ENCODE data around the gene HBA2.
A peak's percentile ranks its signal among the peaks of the same experiment; 100 is the strongest.
"Not testable (repeated sequence)": the region's sequence is repeated elsewhere in the genome, so short reads cannot be mapped to it uniquely, and the experiment has no call there.

The HBA2 gene

DNA sequence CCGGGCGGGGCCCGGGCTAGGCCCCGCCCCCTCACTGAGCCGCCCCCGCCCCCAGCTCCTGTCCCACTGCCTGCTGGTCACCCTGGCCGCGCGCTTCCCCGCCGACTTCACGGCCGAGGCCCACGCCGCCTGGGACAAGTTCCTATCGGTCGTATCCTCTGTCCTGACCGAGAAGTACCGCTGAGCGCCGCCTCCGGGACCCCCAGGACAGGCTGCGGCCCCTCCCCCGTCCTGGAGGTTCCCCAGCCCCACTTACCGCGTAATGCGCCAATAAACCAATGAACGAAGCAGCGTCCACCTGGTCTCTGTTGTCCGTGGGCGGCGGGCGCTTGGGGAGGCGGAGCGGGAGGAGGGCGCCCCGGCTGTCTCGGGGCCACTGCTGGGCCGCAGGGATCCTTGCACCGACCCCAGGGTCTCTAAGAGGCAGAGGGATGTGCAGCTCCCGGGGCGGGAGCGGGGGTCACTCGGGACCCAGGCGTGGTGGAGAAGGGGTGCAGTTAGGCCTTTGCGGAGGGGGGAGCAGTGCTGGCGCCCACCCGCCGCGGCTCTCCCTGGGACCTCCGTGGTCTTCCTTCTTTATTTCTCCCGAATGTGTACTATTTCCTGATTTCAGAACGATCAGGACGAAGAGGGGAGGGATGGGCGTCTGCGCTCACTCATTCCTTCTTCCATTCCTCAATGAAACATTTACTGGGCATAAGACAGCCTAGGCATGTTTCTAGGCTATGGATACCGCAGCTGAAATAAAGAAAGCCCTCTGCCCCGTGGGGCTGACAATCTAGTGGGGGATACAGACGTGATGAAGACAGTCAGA, 18.3 kb upstream of the HBA2 start:
- FAIRE-seq, result no peak
- DNase-seq (ENCODE audit: low spot score), result no peak

DNA sequence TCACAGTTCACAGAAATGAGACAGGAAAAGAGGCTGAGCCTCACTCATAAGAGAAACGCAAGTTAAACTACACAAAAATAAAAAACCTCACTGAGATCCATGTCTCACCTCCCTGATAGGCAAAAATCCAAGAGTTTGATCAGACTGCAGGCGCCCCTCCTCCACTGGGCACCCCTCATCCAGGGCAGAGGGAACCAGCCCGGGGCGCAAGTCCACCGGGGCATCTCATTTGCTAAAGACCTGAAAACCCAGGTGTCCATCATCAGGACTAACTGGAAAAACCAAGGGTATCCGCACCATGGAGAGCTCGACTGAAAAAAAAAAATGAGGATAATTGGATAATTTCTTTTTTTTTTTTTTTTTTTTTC, 17.7 kb upstream of the HBA2 start:
- FAIRE-seq (no peak), DNase-seq (ENCODE audit: low spot score) (no peak)

DNA sequence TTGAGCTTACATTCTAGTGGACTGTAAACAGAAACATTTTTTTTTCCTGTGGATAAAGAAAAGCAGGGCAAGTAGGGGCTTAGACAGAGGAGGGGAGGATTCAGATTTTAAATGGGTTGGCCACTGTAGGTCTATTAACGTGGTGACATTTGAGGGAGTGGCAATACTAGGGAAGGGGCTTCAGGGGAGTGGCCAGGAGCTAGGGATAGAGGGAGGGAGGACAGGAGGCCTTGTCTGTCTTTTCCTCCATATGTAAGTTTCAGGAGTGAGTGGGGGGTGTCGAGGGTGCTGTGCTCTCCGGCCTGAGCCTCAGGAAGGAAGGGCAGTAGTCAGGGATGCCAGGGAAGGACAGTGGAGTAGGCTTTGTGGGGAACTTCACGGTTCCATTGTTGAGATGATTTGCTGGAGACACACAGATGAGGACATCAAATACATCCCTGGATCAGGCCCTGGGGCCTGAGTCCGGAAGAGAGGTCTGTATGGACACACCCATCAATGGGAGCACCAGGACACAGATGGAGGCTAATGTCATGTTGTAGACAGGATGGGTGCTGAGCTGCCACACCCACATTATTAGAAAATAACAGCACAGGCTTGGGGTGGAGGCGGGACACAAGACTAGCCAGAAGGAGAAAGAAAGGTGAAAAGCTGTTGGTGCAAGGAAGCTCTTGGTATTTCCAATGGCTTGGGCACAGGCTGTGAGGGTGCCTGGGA, 13.4 kb upstream of the HBA2 start:
- FAIRE-seq, result no peak
- no peak for DNase-seq (ENCODE audit: low spot score)

DNA sequence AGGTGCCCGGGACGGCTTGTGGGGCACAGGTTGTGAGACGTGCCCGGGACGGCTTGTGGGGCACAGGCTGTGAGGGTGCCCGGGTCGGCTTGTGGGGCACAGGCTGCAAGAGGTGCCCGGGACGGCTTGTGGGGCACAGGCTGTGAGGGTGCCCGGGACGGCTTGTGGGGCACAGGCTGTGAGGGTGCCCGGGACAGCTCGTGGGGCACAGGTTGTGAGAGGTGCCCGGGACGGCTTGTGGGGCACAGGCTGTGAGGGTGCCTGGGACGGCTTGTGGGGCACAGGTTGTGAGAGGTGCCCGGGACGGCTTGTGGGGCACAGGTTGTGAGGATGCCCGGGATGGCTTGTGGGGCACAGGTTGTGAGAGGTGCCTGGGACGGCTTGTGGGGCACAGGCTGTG, 12.4 kb upstream of the HBA2 start:
- FAIRE-seq, result not testable (repeated sequence)

DNA sequence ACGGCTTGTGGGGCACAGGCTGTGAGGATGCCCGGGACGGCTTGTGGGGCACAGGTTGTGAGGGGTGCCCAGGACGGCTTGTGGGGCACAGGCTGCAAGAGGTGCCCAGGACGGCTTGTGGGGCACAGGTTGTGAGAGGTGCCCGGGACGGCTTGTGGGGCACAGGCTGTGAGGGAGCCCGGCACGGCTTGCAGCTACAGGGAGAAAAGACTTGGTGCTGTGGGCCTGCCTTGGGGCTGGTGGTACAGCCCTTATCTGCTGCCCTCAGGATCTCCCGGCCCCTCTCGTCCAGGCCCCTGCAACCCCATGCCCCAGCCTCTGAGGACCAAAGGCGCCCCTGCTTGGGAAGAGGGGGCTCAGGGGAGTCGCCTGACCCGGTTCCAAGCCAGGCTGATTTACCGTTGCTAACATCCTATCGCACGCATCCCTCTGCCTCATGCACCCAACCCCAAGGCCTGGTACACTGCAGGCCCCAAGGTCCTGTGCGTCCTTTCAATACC, 11.9 kb upstream of the HBA2 start:
- no peak for FAIRE-seq
- no peak for DNase-seq (ENCODE audit: low spot score)

More for the DNA sequence above, 12.4 kb upstream of the HBA2 start:
- not testable (repeated sequence) for DNase-seq (ENCODE audit: low spot score)

DNA sequence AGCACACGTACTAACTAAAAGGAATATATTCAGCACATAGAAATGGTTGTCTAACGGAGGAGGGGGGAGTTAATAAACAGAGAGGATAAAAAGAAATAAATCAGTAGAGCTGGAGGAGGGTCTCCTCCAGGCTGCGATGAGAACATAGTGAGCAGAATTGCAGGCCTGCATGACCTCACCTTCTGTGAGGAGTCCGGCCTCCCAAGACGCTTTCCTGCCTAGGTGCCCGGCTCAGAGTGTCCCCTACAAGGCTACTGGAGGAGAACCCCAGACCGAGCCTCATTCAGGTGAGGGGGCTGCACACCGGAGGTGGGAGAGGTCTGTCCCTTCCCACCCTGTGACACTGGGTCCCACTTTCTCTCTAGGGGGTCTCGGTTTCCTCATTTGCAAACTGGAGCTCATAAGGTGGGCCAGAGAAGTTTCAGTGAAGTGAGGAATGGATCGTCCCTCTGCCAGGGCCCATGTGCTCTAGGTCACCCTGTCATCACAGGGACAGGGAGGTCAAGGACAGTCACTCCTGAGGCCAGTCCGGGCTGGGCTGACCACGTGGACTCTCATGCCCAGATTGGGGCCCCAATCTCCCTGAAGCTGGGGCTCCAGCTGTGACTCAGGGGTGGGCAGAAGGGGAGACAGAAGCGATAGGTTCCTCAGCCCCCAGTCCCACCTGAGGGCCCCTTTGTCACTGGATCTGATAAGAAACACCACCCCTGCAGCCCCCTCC, 10.2 kb upstream of the HBA2 start:
- DNase-seq (ENCODE audit: low spot score) (no peak), FAIRE-seq (no peak)

DNA sequence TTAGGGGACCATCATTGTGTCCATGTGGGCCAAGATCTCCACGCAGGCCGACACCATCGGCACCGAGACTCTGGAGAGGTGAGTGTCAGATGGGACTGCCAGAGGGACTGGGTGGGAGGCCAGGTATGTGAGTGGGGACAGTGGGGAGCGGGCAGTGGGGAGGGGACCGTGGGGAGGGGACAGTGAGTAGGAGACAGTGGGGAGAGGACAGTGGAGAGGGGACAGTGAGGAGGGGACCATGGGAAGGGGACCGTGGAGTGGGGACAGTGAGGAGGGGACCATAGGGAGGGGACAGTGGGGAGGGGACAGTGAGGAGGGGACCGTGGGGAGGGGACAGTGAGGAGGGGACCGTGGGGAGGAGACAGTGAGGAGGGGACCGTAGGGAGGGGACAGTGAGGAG, 9.5 kb upstream of the HBA2 start:
- FAIRE-seq; DNase-seq (ENCODE audit: low spot score): not testable (repeated sequence)

DNA sequence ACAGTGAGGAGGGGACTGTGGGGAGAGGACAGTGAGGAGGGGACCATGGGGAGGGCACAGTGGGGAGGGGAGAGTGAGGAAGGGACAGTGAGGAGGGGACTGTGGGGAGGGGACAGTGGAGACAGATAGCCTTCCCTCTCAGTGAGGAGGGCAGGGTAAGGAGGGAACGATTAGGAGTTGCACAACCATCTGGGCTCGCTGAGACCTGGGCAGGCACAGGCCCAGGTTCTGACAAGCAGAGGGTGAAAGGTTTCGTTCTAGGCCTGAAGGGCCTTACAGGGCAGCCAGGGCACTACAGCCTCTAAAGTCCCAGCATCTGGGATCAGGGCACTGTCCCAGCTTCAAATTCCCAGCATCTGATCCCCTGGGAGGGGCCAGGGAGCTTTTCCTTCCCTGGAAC, 9.0 kb upstream of the HBA2 start:
- not testable (repeated sequence) for DNase-seq (ENCODE audit: low spot score)
- peak; percentile 32 for FAIRE-seq

DNA sequence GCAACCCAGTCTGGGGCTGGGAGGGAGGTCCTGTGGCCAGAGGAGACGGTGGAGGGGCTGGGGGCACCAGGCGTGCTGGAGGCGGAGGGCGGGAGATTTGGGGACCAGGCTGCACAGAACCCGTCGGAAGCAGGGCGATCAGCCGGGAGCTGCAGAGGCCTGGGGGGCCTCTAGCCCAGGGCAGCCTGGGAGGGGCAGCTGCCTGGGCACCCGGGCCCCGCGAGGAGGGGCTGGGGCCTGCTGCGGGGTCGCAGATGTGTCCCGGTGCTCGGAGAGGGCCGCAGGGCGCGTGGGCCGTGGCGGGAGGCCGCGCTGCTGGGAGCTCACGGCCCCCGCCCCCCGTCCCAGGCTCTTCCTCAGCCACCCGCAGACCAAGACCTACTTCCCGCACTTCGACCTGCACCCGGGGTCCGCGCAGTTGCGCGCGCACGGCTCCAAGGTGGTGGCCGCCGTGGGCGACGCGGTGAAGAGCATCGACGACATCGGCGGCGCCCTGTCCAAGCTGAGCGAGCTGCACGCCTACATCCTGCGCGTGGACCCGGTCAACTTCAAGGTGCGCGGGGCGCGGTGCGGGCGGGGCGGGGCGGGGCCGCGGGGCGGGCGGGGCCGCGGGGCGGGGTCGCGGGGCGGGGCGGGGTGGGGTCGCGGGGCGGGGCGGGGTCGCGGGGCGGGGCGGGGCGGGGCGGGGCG, 8.4 kb upstream of the HBA2 start:
- peak; percentile 56 for FAIRE-seq

DNA sequence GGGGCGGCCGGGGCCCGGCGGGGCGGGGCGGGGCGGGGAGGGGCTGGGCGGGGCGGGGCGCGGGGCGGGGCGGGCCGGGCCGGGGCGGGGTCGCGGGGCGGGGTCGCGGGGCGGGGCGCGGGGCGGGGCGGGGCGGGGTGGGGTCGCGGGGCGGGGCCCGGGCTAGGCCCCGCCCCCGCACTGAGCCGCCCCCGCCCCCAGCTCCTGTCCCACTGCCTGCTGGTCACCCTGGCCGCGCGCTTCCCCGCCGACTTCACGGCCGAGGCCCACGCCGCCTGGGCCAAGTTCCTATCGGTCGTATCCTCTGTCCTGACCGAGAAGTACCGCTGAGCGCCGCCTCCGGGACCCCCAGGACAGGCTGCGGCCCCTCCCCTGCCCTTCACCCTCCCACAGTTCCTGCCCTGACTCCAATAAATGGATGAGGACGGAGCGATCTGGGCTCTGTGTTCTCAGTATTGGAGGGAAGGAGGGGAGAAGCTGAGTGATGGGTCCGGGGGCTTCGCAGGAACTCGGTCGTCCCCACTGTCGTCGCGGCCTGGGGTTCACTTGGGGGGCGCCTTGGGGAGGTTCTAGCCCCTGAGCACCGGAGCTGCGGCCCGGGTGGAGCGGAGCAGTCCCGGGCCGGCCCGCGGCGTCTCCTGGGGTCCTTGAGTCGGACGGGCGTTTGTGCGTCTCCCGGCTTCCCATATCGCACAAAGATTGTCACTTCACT, 7.7 kb upstream of the HBA2 start:
- DNase-seq (ENCODE audit: low spot score) (no peak), FAIRE-seq (no peak)

More for the DNA sequence above, 8.4 kb upstream of the HBA2 start:
- DNase-seq (ENCODE audit: low spot score), result not testable (repeated sequence)

DNA sequence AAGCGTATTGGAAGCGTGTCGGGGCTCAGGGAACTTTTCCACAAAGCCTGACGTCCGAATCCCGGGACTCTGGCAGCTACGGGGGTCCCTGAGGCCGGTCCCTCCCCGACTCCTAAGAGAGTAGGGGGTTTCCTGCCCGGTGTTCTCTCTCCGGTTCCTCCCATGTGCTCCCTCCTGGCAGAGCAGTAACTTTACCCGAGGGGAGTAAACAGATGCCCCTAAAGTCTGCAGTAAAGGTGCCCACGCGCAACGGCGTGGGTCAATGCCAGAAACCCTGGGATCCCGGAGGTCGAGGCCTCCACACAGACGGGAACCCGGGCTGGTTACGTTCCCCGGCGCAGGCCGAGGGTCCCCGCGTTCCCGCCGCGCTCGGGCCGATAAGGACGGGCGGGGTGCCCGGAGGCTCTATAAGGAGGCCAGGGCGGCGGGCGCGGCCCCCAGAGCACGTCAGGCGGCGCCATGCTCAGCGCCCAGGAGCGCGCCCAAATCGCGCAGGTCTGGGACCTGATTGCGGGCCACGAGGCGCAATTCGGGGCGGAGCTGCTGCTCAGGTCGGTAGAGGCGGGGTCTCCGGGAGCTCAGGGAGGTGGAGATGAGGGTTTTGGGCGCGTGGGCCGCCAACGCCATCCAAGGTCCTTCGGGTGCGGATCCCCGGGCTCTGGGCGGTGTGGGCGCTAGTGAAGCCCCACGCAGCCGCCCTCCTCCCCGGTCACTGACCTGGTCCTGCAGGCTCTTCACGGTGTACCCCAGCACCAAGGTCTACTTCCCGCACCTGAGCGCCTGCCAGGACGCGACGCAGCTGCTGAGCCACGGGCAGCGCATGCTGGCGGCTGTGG, 6.9 kb upstream of the HBA2 start, which contains the start of gene HBM:
Gene HBM, plus strand, starts transcription at position 440 of the 836 bp plus-strand sequence. Its CDS starts 20 bp downstream, at position 460.
- FAIRE-seq (no peak), DNase-seq (ENCODE audit: low spot score) (no peak)

DNA sequence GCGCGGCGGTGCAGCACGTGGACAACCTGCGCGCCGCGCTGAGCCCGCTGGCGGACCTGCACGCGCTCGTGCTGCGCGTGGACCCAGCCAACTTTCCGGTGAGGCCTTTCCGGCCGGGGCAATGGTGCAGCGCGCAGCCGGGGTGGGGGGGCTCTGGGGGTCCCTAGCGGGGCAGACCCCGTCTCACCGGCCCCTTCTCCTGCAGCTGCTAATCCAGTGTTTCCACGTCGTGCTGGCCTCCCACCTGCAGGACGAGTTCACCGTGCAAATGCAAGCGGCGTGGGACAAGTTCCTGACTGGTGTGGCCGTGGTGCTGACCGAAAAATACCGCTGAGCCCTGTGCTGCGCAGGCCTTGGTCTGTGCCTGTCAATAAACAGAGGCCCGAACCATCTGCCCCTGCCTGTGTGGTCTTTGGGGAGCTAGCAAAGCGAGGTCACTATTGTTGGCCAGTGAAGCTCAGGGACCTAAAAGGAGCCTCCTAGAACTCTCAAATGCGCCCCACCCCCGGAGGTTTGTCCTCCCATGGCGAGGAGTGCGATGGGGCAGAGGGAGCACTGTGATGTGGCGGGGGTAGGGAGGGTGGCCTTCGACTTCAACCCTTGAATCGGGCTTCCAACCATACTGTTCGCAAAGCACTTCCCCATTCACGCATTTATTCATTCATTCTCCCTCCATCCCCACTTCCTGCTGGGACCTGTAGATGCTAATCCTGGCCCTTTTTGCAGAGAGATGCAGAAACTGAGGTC, 6.1 kb upstream of the HBA2 start:
- no peak for FAIRE-seq
- no peak for DNase-seq (ENCODE audit: low spot score)

DNA sequence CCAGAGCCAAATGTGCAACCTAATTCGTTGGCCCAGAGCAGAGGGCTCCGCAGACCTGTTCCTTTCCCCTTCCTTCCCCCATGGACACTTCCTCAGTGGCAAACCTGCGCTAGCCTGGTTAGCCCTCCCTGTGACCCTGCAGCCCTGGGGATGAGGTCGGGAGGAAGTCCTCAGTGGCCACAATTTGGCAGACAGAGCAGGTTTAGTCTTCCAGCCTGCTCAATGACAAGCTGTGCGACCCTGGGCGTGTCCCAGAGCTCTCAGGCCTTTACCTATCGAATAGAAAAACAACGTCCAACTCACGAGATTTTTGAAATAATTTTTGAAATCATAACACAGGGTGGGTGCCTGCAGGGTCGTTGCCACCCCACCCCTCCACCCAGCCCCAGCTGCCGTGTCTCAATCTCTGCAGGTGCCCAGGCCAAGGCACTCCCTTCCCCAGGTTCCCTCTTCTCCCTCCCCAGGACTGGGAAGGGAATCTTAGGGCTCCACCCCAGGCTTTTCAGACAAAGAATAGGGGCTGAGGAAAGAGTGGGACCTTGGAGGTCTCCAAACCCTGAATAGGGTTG, 5.5 kb upstream of the HBA2 start:
- FAIRE-seq (no peak), DNase-seq (ENCODE audit: low spot score) (no peak)

DNA sequence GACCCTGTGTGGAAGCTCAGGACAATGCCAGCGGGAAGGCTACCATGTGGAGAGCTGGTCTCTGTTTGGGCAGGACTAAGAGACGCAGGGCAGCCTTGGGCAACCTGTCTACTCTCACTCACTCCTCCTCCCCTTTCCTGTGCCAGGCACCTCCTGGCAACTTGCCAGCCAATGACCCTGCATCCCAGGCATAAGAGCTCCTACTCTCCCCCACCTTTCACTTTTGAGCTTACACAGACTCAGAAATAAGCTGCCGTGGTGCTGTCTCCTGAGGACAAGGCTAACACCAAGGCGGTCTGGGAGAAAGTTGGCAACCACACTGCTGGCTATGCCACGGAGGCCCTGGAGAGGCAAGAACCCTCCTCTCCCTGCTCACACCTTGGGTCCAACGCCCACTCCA, 4.3 kb upstream of the HBA2 start:
- DNase-seq (ENCODE audit: low spot score), result no peak
- no peak for FAIRE-seq

DNA sequence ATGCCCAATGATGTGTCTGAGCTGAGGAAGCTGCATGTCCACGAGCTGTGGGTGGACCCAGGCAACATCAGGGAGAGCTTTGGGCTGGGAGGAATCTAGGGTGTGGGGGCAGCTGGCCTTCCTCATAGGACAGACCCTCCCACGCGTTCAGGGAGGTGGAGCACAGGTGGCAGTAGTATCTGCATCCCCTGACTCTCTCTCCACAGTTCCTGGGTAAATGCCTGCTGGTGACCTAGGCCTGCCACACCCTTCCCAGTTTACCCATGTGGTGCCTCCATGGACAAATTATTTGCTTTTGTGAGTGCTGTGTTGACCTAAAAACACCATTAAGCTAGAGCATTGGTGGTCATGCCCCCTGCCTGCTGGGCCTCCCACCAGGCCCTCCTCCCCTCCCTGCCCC, 3.7 kb upstream of the HBA2 start:
- no peak for DNase-seq (ENCODE audit: low spot score)
- no peak for FAIRE-seq

DNA sequence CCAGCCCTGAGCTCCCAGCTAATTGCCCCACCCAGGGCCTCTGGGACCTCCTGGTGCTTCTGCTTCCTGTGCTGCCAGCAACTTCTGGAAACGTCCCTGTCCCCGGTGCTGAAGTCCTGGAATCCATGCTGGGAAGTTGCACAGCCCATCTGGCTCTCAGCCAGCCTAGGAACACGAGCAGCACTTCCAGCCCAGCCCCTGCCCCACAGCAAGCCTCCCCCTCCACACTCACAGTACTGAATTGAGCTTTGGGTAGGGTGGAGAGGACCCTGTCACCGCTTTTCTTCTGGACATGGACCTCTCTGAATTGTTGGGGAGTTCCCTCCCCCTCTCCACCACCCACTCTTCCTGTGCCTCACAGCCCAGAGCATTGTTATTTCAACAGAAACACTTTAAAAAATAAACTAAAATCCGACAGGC, 2.6 kb upstream of the HBA2 start:
- DNase-seq (ENCODE audit: low spot score); FAIRE-seq: not testable (repeated sequence)

DNA sequence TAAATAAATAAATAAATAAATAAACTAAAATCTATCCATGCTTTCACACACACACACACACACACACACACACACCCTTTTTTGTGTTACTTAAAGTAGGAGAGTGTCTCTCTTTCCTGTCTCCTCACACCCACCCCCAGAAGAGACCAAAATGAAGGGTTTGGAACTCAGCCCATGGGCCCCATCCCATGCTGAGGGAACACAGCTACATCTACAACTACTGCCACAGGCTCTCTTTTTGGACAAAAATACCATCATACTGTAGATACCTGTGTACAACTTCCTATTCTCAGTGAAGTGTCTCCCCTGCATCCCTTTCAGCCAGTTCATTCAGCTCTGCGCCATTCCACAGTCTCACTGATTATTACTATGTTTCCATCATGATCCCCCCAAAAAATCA, 1.9 kb upstream of the HBA2 start:
- DNase-seq (ENCODE audit: low spot score) (no peak), FAIRE-seq (no peak)

DNA sequence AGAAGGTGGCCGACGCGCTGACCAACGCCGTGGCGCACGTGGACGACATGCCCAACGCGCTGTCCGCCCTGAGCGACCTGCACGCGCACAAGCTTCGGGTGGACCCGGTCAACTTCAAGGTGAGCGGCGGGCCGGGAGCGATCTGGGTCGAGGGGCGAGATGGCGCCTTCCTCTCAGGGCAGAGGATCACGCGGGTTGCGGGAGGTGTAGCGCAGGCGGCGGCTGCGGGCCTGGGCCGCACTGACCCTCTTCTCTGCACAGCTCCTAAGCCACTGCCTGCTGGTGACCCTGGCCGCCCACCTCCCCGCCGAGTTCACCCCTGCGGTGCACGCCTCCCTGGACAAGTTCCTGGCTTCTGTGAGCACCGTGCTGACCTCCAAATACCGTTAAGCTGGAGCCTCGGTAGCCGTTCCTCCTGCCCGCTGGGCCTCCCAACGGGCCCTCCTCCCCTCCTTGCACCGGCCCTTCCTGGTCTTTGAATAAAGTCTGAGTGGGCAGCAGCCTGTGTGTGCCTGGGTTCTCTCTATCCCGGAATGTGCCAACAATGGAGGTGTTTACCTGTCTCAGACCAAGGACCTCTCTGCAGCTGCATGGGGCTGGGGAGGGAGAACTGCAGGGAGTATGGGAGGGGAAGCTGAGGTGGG, 657 bp downstream of the HBA2 start:
- DNase-seq (ENCODE audit: low spot score); FAIRE-seq: not testable (repeated sequence)
